Mesenchymal stem cell (in vitro differentiated cells and primary cell): ENCODE measurements around the gene SP3.

ENCODE experiments used
- DNase-seq: peaks from one replicate; pipeline ENCODE4 v3.0.0-alpha.2; 2013
- H2AFZ ChIP-seq: one replicate; pipeline ENCODE4 v1.6.1; 2013; ENCODE audit warnings: low read depth, mild to moderate bottlenecking, control low read depth, inconsistent platforms, low read length, moderate library complexity
- H2AK5ac ChIP-seq: 2 replicates; pipeline ENCODE4 v1.6.1; 2013; ENCODE audit warnings: low read length, moderate library complexity, mild to moderate bottlenecking, inconsistent platforms; ENCODE audit not compliant: severe bottlenecking
- H2BK120ac ChIP-seq: one replicate; pipeline ENCODE4 v1.6.1; 2013; ENCODE audit warnings: low read depth, mild to moderate bottlenecking, inconsistent platforms, low read length, moderate library complexity
- H2BK12ac ChIP-seq, 2 experiments: one replicate each; pipeline ENCODE4 v1.6.1; 2013; ENCODE audit warnings: inconsistent platforms in 2 of 2, low read length in 2 of 2, mild to moderate bottlenecking in 2 of 2, moderate library complexity in 2 of 2, control low read depth in 1 of 2
- H2BK15ac ChIP-seq: one replicate; pipeline ENCODE4 v1.6.1; 2013; ENCODE audit warnings: mild to moderate bottlenecking, low read depth, inconsistent platforms; ENCODE audit not compliant: poor library complexity, severe bottlenecking
- H2BK5ac ChIP-seq: 2 replicates; pipeline ENCODE4 v1.6.1; 2013; ENCODE audit warnings: low read depth, mild to moderate bottlenecking, low read length, control low read depth, inconsistent platforms; ENCODE audit not compliant: poor library complexity, severe bottlenecking
- H3K14ac ChIP-seq, 2 experiments: one replicate each; pipeline ENCODE4 v1.6.1; 2013; ENCODE audit warnings: inconsistent platforms in 2 of 2, low read length in 2 of 2, control low read depth in 1 of 2, mild to moderate bottlenecking in 1 of 2, moderate library complexity in 1 of 2
- H3K18ac ChIP-seq, 2 experiments: one replicate each; pipeline ENCODE4 v1.6.1; 2013; ENCODE audit warnings: inconsistent platforms in 2 of 2, low read length in 2 of 2, control low read depth in 1 of 2, low read depth in 1 of 2, mild to moderate bottlenecking in 1 of 2
- H3K23ac ChIP-seq, 2 experiments: one replicate each; pipeline ENCODE4 v1.6.1; 2013; ENCODE audit warnings: inconsistent platforms in 2 of 2, low read length in 2 of 2, mild to moderate bottlenecking in 2 of 2, moderate library complexity in 2 of 2, control low read depth in 1 of 2
- H3K27ac ChIP-seq: 2 replicates; pipeline ENCODE4 v1.5.1; 2013; ENCODE audit warnings: mild to moderate bottlenecking, moderate library complexity, low read length, control low read depth, inconsistent platforms; ENCODE audit not compliant: poor library complexity, severe bottlenecking
- H3K27me3 ChIP-seq, 2 experiments: 2 replicates each; pipeline versions ENCODE4 v1.6.1 to v1.7.0; 2013; ENCODE audit warnings: low read length in 2 of 2, mild to moderate bottlenecking in 2 of 2, moderate library complexity in 2 of 2, control low read depth in 1 of 2, inconsistent platforms in 1 of 2; ENCODE audit not compliant: control insufficient read depth in 1 of 2, insufficient read depth in 1 of 2
- H3K36me3 ChIP-seq, 2 experiments: 2 replicates each; pipeline versions ENCODE4 v1.6.1 to v1.7.0; 2013; ENCODE audit warnings: low read length in 2 of 2, control low read depth in 1 of 2, inconsistent platforms in 1 of 2, low read depth in 1 of 2, mild to moderate bottlenecking in 1 of 2; ENCODE audit not compliant: insufficient read depth in 2 of 2, control insufficient read depth in 1 of 2
- H3K4ac ChIP-seq, 2 experiments: one replicate each; pipeline ENCODE4 v1.6.1; 2013; ENCODE audit warnings: inconsistent platforms in 2 of 2, low read length in 2 of 2, mild to moderate bottlenecking in 2 of 2, moderate library complexity in 2 of 2, control low read depth in 1 of 2, low read depth in 1 of 2
- H3K4me1 ChIP-seq: 2 replicates; pipeline ENCODE4 v1.6.1; 2013; ENCODE audit warnings: low read depth, low read length, control low read depth; ENCODE audit not compliant: control insufficient read depth, insufficient read depth
- H3K4me2 ChIP-seq: 2 replicates; pipeline ENCODE4 v1.6.1; 2013; ENCODE audit warnings: low read length, mild to moderate bottlenecking, inconsistent platforms; ENCODE audit not compliant: poor library complexity, severe bottlenecking
- H3K4me3 ChIP-seq, 2 experiments: 2 replicates each; pipeline versions ENCODE4 v1.5.1 to v1.7.0; 2013; ENCODE audit warnings: low read length in 2 of 2, mild to moderate bottlenecking in 2 of 2, control low read depth in 1 of 2, low read depth in 1 of 2; ENCODE audit not compliant: insufficient read depth in 1 of 2
- H3K79me1 ChIP-seq: replicated peaks from 2 replicates; pipeline ENCODE4 v1.6.1; 2013; ENCODE audit warnings: mild to moderate bottlenecking, control low read depth, low read length, inconsistent platforms; ENCODE audit not compliant: poor library complexity, severe bottlenecking
- H3K9ac ChIP-seq: 2 replicates; pipeline ENCODE4 v1.7.0; 2013; ENCODE audit warnings: mild to moderate bottlenecking, low read length, moderate library complexity
- H3K9me3 ChIP-seq: 2 replicates; pipeline ENCODE4 v1.7.0; 2013; ENCODE audit warnings: mild to moderate bottlenecking, low read length; ENCODE audit not compliant: control insufficient read depth
- H4K8ac ChIP-seq: one replicate; pipeline ENCODE4 v1.6.1; 2013; ENCODE audit warnings: inconsistent platforms, mild to moderate bottlenecking, low read length, moderate library complexity
- H4K91ac ChIP-seq: one replicate; pipeline ENCODE4 v1.6.1; 2013; ENCODE audit warnings: mild to moderate bottlenecking, low read length, inconsistent platforms
- whole genome bisulfite sequencing: methylation state at CpG from one replicate; pipeline ENCODE4 v1.1.7; 2013; ENCODE audit warnings: mixed read lengths; 5-methylcytosine and 5-hydroxymethylcytosine counted together

Gene SP3

GRCh38 chr2:173880561-173880960 lies 84.6 kb downstream of the SP3 start:
- Histone ChIP-seq H2BK15ac (no peak overlapping the region), H3K4me1 (peaks cover 5% of the 10 kb centered on the region), H3K14ac (no peak overlapping the region), H3K27ac (no peak overlapping the region), H3K36me3 (no peaks in the 10 kb centered on the region), H3K27me3 (no peaks in the 10 kb centered on the region), H3K9ac (no peak overlapping the region), H3K23ac (no peak overlapping the region), H2AK5ac (no peak overlapping the region), H4K91ac (no peak overlapping the region), H3K18ac (no peak overlapping the region), H4K8ac (no peak overlapping the region), H3K79me1 (no peaks in the 10 kb centered on the region), H2BK120ac (no peak overlapping the region), H2BK5ac (no peak overlapping the region), H3K4me3 (no peak overlapping the region), H3K4ac (no peak overlapping the region), H2BK12ac (no peak overlapping the region), H2AFZ (no peak overlapping the region), H3K9me3 (no peaks in the 10 kb centered on the region), H3K4me2 (no peak overlapping the region)
- WGBS = 94% methylated on average over 6 of the region's 6 CpGs
- no peak for DNase-seq

GRCh38 chr2:173876833-173877413 lies 88.2 kb downstream of the SP3 start:
- no peaks in the 10 kb centered on the region for H3K27me3 ChIP-seq
- no peak overlapping the region for H3K4me2 ChIP-seq
- H3K36me3 ChIP-seq = no peaks in the 10 kb centered on the region
- peaks cover 8% of the 10 kb centered on the region for H3K4me1 ChIP-seq
- H2BK120ac ChIP-seq = no peak overlapping the region
- no peak overlapping the region for H2BK5ac ChIP-seq
- no peak overlapping the region for H3K4me3 ChIP-seq
- H2AFZ ChIP-seq = no peak overlapping the region
- H3K9ac ChIP-seq = no peak overlapping the region
- no peak overlapping the region for H3K14ac ChIP-seq
- no peaks in the 10 kb centered on the region for H3K9me3 ChIP-seq
- DNase-seq = no peak
- H2BK15ac ChIP-seq = no peak overlapping the region
- H3K18ac ChIP-seq = no peak overlapping the region
- no peak overlapping the region for H3K4ac ChIP-seq
- no peak overlapping the region for H3K27ac ChIP-seq
- H4K8ac ChIP-seq = no peak overlapping the region
- H4K91ac ChIP-seq = no peak overlapping the region
- no peak overlapping the region for H2BK12ac ChIP-seq
- WGBS = 83% methylated on average over 9 of the region's 9 CpGs
- no peak overlapping the region for H2AK5ac ChIP-seq
- no peaks in the 10 kb centered on the region for H3K79me1 ChIP-seq
- no peak overlapping the region for H3K23ac ChIP-seq

GRCh38 chr2:173874894-173875237 lies 90.3 kb downstream of the SP3 start:
- Histone ChIP-seq H3K4me2 (no peak overlapping the region), H3K4me1 (peaks cover 6% of the 10 kb centered on the region), H2BK15ac (no peak overlapping the region), H3K9me3 (no peaks in the 10 kb centered on the region), H3K9ac (no peak overlapping the region), H3K4ac (no peak overlapping the region), H2BK120ac (no peak overlapping the region), H3K14ac (no peak overlapping the region), H3K18ac (no peak overlapping the region), H2BK5ac (no peak overlapping the region), H3K27ac (no peak overlapping the region), H2AK5ac (no peak overlapping the region), H4K91ac (no peak overlapping the region), H3K79me1 (no peaks in the 10 kb centered on the region), H2AFZ (no peak overlapping the region), H2BK12ac (no peak overlapping the region), H4K8ac (no peak overlapping the region), H3K4me3 (no peak overlapping the region), H3K27me3 (peaks cover 0 to 3% of the 10 kb centered on the region in 2 experiments), H3K23ac (no peak overlapping the region), H3K36me3 (no peaks in the 10 kb centered on the region)
- 100% methylated on average over 1 of the region's 1 CpG for WGBS
- DNase-seq = no peak

- peaks cover 6% of the 10 kb centered on the region for H3K4me1 ChIP-seq
- H3K27ac ChIP-seq = peak overlapping the region; percentile 19
- H3K23ac ChIP-seq = no peak overlapping the region
- H2BK12ac ChIP-seq = no peak overlapping the region
- no peak overlapping the region for H2AFZ ChIP-seq
- no peak overlapping the region for H3K14ac ChIP-seq
- H3K4ac ChIP-seq = no peak overlapping the region
- no peak overlapping the region for H3K18ac ChIP-seq
- no peak overlapping the region for H2BK15ac ChIP-seq
- no peaks in the 10 kb centered on the region for H3K9me3 ChIP-seq
- H3K36me3 ChIP-seq = no peaks in the 10 kb centered on the region
- no peak overlapping the region for H2BK120ac ChIP-seq
- H3K79me1 ChIP-seq = no peaks in the 10 kb centered on the region
- 73% methylated on average over 11 of the region's 13 CpGs for WGBS
- H3K4me2 ChIP-seq = no peak overlapping the region
- peaks cover 0 to 3% of the 10 kb centered on the region in 2 experiments for H3K27me3 ChIP-seq
- H4K8ac ChIP-seq = no peak overlapping the region
- no peak overlapping the region for H4K91ac ChIP-seq
- no peak overlapping the region for H3K9ac ChIP-seq
- no peak overlapping the region for H2BK5ac ChIP-seq
- H3K4me3 ChIP-seq = no peak overlapping the region
- DNase-seq = no peak
- H2AK5ac ChIP-seq = no peak overlapping the region
These were observed 90.9 kb downstream of the SP3 start for GRCh38 chr2:173874003-173874893.
